Inflammatory macrophage treated with lipopolysaccharide for 1 hour (primary cell): ENCODE data around the gene FSIP1.

Experiments
- DNase-seq, 2 donors: peaks; one replicate each; pipeline ENCODE4 v3.0.0-alpha.2; 2020 to 2022

The FSIP1 gene

DNA sequence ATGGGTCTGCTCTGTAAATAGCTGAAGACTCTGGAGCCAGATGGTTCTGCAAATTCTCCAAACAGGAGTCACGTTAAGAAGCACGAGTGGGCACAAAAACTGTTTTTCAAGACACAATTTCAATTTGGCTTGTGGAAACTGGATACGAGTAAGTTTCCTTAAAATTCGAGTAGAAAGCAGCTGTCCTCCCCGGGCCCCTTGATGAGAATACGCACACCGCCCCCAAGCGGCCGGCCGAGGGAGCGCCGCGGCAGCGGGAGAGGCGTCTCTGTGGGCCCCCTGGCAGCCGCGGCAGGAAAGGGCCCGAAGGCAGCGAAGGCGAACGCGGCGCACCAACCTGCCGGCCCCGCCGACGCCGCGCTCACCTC is 202.5 kb downstream of the FSIP1 start:
- DNase-seq, result peak; percentile 69 to 98

DNA sequence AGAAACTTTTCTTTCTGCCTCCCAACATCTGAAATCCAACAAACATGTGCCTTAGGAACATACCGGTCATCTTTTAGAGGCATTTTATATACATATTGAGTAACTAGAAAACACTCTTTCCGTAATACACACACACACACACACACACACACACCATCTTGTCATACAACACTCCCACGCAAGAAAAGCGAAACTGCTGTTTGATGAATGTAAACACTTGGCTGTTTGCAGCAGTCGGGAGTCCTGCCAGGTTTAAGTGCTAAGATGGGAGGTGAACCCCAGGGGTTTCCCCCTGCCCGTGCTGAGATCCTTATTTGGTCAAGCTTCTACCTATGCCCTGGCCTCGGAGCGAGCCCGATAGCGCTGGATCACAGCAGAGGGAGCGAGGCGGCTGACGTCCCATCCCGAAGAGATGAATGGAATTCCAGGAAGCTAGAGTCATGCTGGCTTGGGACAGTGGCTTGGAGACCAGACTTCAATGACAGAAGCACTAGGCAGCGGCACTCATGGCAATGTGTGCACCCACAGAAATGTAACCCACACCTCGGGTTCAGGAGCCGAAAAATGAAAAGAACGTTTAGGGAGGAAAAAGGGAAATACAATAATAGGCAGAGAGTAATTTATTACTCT is 203.0 kb downstream of the FSIP1 start:
- peak in 1 of 2 donors; percentile 9 for DNase-seq

DNA sequence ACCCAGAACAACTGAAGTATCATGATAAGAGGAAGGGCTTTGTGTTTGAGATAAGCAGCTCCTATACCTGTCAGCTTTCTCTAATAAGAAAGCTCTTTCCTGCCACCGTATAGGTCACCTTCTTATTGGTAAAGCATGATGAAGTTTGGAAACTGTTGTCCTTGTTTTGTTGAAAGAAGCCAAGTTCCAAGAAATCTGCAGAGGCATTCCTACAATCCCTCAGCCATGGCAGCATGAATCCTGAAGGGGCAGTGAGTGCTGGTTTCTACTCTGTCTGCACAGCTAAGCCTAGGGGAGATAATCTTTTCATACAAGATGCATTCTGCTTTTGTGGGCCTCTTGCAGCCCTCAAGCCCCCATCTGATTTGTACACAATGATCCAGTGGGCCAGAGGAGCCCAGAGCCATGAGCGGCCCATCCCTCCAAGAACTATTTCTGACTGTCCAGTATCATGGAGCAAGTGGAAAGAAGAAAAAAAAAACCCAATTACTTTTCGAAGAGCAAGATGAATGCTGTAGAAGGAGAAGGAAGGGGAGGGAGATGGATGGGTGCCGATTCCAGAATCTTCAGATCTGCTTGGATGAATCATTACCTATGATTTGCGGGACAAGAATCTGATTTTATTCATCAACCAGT is 203.7 kb downstream of the FSIP1 start:
- DNase-seq, result no peak

DNA sequence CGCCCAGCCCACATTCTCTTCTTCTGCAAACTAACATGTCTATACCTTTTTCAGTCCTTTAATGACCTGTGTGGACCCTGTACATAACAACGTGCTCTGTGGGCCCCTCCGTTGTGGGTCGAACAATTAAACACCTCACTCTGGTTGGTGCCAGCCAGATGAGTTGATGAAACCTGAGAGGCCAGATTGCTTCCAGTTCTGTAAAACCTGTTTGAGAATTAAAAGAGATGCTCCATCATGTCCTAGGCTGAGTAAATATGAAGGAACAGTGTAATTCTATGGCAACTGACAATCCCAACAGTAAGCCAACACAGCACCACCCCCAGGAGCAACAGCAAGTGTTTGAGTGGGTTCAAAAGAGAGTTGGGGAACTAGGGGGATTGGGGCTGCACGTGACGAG is 207.5 kb downstream of the FSIP1 start:
- DNase-seq, result no peak

DNA sequence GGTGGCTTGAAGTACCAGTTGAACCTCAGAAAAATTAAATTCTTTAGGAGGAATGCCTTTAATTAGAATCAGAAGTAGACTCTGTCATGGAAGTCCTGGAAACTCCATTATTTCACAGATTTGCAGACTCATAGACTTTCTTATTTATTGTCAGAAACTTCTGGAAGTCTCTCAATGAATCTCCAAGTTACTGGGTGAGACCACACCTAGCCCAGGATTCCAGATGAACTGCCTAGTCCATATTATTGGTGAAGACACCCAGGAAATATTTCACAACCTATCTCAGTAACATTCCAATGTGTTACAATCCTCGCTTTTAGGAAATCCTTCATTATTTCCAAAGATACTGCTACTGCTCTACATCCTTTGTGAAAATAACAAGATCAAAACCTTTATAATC is 208.2 kb downstream of the FSIP1 start:
- DNase-seq, result peak; percentile 21 to 22

DNA sequence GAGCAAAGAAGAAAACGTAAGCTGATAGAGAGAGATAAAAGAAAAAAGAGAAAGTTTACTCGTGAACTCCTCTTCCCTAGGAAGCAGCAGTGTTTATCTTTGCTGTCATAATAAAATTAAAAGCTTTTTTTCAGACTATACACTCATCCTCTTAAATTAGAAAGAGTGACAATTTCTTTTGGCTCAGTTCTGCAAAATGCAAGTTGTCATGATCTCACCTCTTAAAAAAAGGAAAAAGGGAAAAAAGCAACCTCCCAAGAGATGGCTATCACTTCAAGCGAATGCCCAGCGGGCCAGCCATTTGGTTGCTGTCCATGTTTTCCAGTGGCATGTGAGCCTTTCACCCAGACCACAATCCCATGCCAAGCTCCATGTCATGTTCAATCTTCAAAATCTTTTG is 208.8 kb downstream of the FSIP1 start:
- DNase-seq, result no peak

DNA sequence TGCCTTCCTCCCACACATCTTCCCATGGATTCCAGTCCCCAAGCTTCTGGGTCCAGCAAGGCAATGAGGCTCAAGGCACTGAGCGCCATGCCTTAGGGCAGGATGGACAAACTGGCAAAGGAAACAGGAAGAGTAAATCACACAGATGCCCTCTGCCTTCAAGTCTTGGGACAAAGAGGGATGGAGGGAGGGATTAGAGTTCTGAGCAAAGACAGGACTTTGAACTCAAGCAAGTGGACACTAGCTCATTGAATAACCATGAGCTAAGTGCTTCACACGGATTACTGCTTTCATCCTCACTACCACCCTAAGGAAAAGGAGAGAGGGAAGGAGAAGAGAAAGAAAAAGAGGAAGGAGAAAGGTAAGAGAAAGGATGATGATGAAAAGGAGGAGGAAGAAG is 209.4 kb downstream of the FSIP1 start:
- no peak for DNase-seq

DNA sequence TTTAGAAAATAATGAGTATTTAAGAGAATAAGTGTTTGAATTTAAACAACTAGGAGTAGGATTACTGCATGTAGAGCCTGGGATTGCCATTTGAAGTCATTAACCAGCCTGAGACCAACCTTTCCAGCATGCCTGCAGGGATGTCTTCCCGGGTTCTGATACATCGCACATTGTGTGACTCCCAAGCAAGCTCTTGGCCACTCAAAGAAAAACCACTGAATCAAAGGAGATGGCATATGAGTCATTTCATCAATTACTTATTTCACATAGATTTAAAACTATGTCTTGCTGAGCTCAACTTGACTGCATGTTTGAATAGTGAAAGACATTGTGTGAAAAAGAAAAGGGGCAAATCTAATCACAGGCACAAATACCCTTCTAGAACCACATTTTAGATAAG is 216.8 kb downstream of the FSIP1 start:
- DNase-seq, result no peak

DNA sequence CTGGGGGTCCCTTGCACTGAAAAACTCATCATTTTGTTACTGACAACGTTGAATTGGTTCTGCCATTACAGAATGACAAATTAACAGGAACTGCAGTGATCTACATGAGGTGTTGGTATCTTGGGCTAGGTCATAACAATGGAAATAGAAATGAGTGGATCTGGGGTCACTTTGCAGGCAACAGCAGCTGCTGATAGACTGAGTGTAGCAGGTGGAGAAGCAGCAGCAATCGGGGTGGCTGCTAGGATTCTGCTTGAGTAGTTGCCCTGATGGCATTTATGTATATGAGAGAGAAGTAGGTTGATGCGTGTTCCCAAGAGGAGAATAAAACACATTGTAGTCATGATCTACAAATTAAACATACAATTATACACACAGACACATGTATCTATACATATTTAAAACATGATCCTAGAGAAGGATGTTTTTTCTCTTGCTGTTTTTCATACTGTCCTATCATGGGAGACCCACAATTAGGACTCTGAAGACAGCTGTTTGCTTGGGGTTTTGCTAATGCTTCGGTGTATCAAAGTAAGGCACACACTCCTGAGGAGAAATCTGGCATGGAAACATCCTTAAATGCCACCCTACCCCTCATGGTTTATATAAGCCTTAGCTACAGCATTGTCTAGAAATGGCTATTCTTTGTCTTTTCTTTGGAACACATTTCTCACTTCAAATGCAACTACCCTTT is 217.5 kb downstream of the FSIP1 start:
- no peak for DNase-seq

DNA sequence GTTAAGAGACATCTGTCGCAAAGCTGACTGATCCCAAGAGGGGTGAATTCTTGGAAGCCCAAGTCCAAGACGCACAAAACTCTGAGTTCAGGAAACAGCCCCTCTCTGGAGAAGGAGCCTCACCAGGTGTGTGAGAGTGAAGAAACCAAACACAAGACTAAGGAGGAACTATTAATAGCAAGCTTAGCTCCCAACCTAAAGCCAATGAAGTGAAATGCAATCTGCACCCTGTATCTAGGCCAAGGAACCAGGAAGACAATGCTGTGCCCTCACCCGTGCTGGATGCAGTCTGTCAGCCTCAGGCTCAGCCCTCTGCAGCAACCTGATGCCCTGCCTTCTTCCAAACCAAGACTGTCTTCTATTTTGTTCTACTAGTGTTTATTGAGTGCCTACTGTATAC is 224.2 kb downstream of the FSIP1 start:
- DNase-seq, result no peak

DNA sequence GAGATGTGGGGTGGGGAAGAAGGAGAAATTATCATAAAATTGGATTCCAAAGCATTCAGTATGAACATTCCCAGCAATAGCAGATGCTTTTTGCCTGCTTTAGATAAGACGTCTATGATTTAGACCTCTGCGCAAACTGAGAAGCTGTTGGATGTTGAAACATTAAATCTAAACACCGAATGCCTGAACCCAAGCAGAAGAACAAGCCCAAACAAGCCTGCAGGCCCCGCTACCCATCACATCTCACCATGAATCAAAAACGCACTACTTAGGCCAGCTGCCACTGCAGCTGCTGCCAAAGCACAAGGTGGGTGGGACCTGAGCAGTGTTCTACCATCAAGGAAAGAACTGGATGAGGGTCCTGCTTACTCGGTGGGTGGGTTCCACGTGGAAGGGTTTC is 226.2 kb downstream of the FSIP1 start:
- DNase-seq, result no peak

DNA sequence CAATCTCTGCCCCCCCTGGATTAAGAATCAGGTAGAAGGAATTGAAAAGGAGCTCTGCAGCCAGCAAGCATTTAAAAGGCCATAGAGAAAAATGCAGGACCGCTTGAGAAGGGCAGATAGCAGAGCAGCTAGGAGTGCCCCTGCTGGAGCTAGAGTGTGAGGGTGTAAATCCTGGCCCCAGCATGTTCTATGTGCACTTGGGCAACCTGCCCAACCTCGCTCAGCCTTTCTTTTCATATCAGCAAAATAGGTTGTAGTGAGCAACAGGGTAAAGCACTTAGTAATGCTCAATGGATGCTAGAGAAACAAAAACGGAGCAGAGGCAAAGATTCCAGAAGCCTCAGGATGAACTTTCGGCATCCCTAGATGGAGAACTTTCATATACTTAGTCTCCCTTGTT is 226.8 kb downstream of the FSIP1 start:
- DNase-seq, result no peak

DNA sequence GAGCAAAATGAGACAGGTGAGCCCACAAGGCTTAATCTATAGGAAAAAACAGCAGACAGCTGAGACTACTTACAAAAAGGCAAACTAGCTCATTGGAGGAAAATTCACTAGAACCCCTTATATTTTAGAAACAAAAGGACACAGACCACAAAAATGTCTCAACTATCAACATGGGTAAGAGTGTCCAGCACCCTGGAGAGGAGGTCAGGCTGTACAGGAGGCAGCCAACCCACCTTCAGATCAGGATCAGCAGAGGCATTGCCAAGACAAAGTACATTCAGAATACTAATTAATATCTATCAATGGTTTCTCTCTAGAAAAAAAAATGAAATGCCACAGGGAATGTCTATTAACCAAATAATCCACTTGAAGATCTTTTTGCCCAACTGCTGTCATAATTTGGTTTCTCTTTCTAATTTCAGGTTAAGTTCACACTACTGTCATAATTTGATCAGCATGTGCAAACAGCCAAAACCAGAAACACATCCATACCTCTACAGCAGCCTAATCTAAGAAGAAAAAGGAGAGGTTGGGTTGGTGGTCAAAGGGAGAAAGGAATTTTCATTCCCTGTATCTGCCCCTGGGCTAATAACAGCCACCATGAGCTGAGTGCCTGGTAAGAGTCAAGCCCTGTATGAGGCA is 227.8 kb downstream of the FSIP1 start:
- no peak for DNase-seq

DNA sequence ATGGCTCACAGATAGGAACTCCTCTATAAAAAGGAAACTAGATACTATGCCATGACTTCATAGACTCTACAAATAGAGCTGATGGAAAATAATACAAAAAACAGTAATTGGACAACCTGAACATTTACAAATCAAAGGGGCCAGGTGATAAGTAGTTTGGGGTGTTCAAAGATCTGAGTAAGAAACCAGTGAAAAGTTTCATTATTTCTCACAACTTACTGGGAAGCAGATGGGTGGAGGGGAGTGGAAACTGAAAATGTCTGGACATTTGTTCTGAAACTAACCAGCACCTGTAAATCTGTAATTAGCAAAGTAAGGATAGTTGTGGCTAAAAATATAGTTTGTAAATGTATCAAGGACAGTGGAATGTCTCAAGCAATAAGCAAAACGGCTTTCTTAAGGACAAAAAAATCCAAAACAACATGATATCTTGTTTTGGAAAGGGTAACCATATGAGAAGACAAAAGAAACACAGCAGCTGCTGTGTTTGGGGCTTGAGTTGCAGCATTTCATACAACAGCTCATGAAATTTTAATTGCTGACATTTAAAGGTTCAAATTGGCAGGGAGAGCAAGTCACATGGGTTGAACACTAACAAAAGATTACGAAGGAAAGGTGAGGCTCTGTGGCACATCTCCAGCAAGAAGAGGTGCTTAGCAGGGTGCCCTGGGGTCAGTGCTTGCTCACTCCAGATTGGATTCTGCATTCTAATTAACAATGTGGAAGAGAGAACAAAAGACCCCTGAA is 228.5 kb downstream of the FSIP1 start:
- DNase-seq, result no peak

DNA sequence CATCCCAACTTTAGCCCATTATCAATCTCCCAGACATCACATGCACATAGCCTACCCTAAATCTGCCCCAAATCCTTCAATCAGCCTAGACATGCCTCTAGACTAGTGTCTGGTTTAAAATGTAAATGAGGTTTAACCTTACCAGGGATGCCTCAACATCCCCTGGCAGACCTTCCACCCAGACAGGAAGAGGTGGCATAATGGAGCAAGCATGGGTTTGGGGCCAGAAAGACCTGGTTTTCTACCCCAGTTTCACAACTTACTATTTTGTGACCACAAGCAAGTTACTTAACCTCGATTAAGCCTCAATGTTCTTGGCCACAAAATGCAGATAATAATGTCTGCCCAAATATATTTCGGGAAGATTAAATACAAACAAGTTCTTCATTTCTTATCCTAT is 230.1 kb downstream of the FSIP1 start:
- DNase-seq, result no peak

DNA sequence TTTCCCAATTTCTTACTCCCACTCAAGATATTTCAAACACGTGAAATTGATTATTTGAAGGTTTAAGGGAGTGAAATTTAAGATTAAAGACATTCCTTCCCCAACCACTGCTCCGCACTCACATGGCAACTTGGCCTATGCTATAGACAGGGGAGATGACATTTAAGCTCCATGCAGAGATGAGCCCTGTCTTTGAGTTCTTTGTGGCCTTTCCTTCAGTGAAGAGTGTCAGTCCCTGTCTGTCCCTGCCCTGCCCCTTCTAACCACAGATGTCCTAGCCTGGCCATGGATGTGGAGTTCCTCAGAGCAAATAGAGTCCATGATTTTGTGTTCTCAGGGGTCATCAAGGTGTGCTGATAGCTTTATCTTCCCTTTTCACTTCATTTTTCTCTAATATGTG is 231.2 kb downstream of the FSIP1 start:
- no peak for DNase-seq
